Karpas-422 (cell line): Measurements from ENCODE around the gene NEK7. TPM values are rescaled to one million over a fixed set of nuclear protein-coding genes. Genes with fewer than 3 reads are reported as not detected.

Source experiments
- DNase-seq: peaks from one replicate; pipeline ENCODE4 v3.0.0-alpha.2; 2015
- H2AFZ ChIP-seq: fragments of 200-600 bp; sonication (generic); 2 replicates; pipeline ENCODE4 v1.6.1; 2014; ENCODE audit warnings: antibody characterized with exemption, low read length, mixed read lengths
- H3K27ac ChIP-seq: fragments of 200-600 bp; sonication (generic); 2 replicates; pipeline ENCODE4 v1.5.1; 2014; ENCODE audit warnings: mild to moderate bottlenecking, low read length, moderate library complexity
- H3K27me3 ChIP-seq: fragments of 200-600 bp; sonication (generic); 2 replicates; pipeline ENCODE4 v1.6.1; 2014; ENCODE audit warnings: low read length, mixed read lengths
- H3K36me3 ChIP-seq: fragments of 200-600 bp; sonication (generic); 2 replicates; pipeline ENCODE4 v1.6.1; 2014; ENCODE audit warnings: low read length, mixed read lengths; ENCODE audit not compliant: insufficient read depth
- H3K4me1 ChIP-seq: fragments of 200-600 bp; sonication (generic); 2 replicates; pipeline ENCODE4 v1.6.1; 2014; ENCODE audit warnings: mild to moderate bottlenecking, low read length, mixed read lengths
- H3K4me2 ChIP-seq: fragments of 200-600 bp; sonication (generic); 2 replicates; pipeline ENCODE4 v1.6.1; 2014; ENCODE audit warnings: low read length, low read depth, mild to moderate bottlenecking; ENCODE audit not compliant: poor library complexity, severe bottlenecking
- H3K4me3 ChIP-seq: fragments of 200-600 bp; sonication (generic); 2 replicates; pipeline ENCODE4 v1.5.1; 2014; ENCODE audit warnings: mild to moderate bottlenecking, antibody characterized with exemption, low read length, mixed read lengths
- H3K79me2 ChIP-seq: fragments of 200-600 bp; sonication (generic); 2 replicates; pipeline ENCODE4 v1.6.1; 2014; ENCODE audit warnings: mild to moderate bottlenecking, low read length, mixed read lengths
- H3K9ac ChIP-seq: fragments of 200-600 bp; sonication (generic); 2 replicates; pipeline ENCODE4 v1.6.0; 2014; ENCODE audit warnings: low read length
- H3K9me2 ChIP-seq: fragments of 200-600 bp; sonication (generic), shearing (Covaris generic); replicated peaks from 2 replicates; pipeline ENCODE4 v1.6.0; 2014; ENCODE audit warnings: mild to moderate bottlenecking, low read length, moderate library complexity; ENCODE audit not compliant: insufficient read depth
- H3K9me3 ChIP-seq: fragments of 300-700, 200-600 bp; sonication (generic); 2 replicates; pipeline ENCODE4 v1.6.1; 2014; ENCODE audit warnings: low read length, mixed read lengths
- H4K20me1 ChIP-seq: fragments of 200-600 bp; sonication (generic); 2 replicates; pipeline ENCODE4 v1.6.1; 2014; ENCODE audit warnings: mild to moderate bottlenecking, antibody characterized with exemption, low read length, low read depth; ENCODE audit not compliant: insufficient read depth
- total RNA-seq: library from RNA; depleted of rRNA; stranded (reverse); fragments of >200 nt; shearing (Covaris generic); gene quantifications from 2 replicates; pipeline ENCODE4 v1.2.3, GENCODE V29; 2014; ENCODE audit warnings: low replicate concordance

The NEK7 gene
- total RNA-seq, 1 experiment from 2014 or later = 133 TPM

GRCh38 chr1:198177546-198177945, 20.7 kb downstream of the NEK7 start:
- Histone ChIP-seq H3K27ac (no peak overlapping the region), H2AFZ (no peak overlapping the region), H3K9ac (no peak overlapping the region), H3K9me2 (no peaks in the 10 kb centered on the region), H3K4me3 (no peak overlapping the region), H3K27me3 (no peaks in the 10 kb centered on the region), H3K9me3 (no peaks in the 10 kb centered on the region), H3K79me2 (peaks cover 99% of the 10 kb centered on the region), H3K4me1 (peaks cover 57% of the 10 kb centered on the region), H3K4me2 (no peak overlapping the region), H4K20me1 (no peaks in the 10 kb centered on the region), H3K36me3 (no peaks in the 10 kb centered on the region)
- DNase-seq = no peak

GRCh38 chr1:198178615-198179014, 21.8 kb downstream of the NEK7 start:
- Histone ChIP-seq H3K9me2 (no peaks in the 10 kb centered on the region), H3K9me3 (no peaks in the 10 kb centered on the region), H3K27me3 (no peaks in the 10 kb centered on the region), H3K36me3 (no peaks in the 10 kb centered on the region), H4K20me1 (no peaks in the 10 kb centered on the region), H3K4me2 (peak overlapping the region; percentile 33), H3K27ac (no peak overlapping the region), H3K9ac (no peak overlapping the region), H2AFZ (no peak overlapping the region), H3K4me3 (no peak overlapping the region), H3K79me2 (peaks cover 99% of the 10 kb centered on the region), H3K4me1 (peaks cover 49% of the 10 kb centered on the region)
- no peak for DNase-seq

- H3K79me2 ChIP-seq = peaks cover 99% of the 10 kb centered on the region
- H3K9ac ChIP-seq = 0 out of 2 replicates have a peak overlapping the region, but pooled peaks have one; percentile 12
- DNase-seq = peak; percentile 56
- H3K4me3 ChIP-seq = no peak overlapping the region
- no peaks in the 10 kb centered on the region for H3K9me3 ChIP-seq
- H3K9me2 ChIP-seq = no peaks in the 10 kb centered on the region
- peak overlapping the region; percentile 33 for H3K4me2 ChIP-seq
- H3K27ac ChIP-seq = no peak overlapping the region
- H4K20me1 ChIP-seq = no peaks in the 10 kb centered on the region
- H3K27me3 ChIP-seq = no peaks in the 10 kb centered on the region
- H2AFZ ChIP-seq = no peak overlapping the region
- peaks cover 40% of the 10 kb centered on the region for H3K4me1 ChIP-seq
- H3K36me3 ChIP-seq = no peaks in the 10 kb centered on the region
These were observed 22.8 kb downstream of the NEK7 start for GRCh38 chr1:198179556-198179981.

GRCh38 chr1:198183605-198184004, 26.8 kb downstream of the NEK7 start:
- H3K36me3 ChIP-seq = no peaks in the 10 kb centered on the region
- H3K27ac ChIP-seq = no peak overlapping the region
- no peaks in the 10 kb centered on the region for H4K20me1 ChIP-seq
- peaks cover 40% of the 10 kb centered on the region for H3K4me1 ChIP-seq
- no peaks in the 10 kb centered on the region for H3K27me3 ChIP-seq
- DNase-seq = no peak
- H3K9ac ChIP-seq = no peak overlapping the region
- no peaks in the 10 kb centered on the region for H3K9me3 ChIP-seq
- no peak overlapping the region for H3K4me3 ChIP-seq
- peaks cover 99% of the 10 kb centered on the region for H3K79me2 ChIP-seq
- H3K9me2 ChIP-seq = no peaks in the 10 kb centered on the region
- no peak overlapping the region for H2AFZ ChIP-seq
- no peak overlapping the region for H3K4me2 ChIP-seq

GRCh38 chr1:198184516-198184915, 27.7 kb downstream of the NEK7 start:
- peaks cover 31% of the 10 kb centered on the region for H3K4me1 ChIP-seq
- H3K27me3 ChIP-seq = no peaks in the 10 kb centered on the region
- H3K4me2 ChIP-seq = no peak overlapping the region
- peaks cover 99% of the 10 kb centered on the region for H3K79me2 ChIP-seq
- H3K27ac ChIP-seq = no peak overlapping the region
- DNase-seq = no peak
- H3K4me3 ChIP-seq = no peak overlapping the region
- H2AFZ ChIP-seq = no peak overlapping the region
- H3K36me3 ChIP-seq = no peaks in the 10 kb centered on the region
- no peaks in the 10 kb centered on the region for H3K9me3 ChIP-seq
- no peaks in the 10 kb centered on the region for H3K9me2 ChIP-seq
- no peak overlapping the region for H3K9ac ChIP-seq
- H4K20me1 ChIP-seq = no peaks in the 10 kb centered on the region

- Histone ChIP-seq H3K36me3 (no peaks in the 10 kb centered on the region), H3K27me3 (no peaks in the 10 kb centered on the region), H2AFZ (no peak overlapping the region), H3K4me3 (no peak overlapping the region), H3K4me2 (peak overlapping the region; percentile 10), H3K9me2 (no peaks in the 10 kb centered on the region), H3K4me1 (peaks cover 27% of the 10 kb centered on the region), H3K9ac (no peak overlapping the region), H3K27ac (no peak overlapping the region), H4K20me1 (no peaks in the 10 kb centered on the region), H3K79me2 (peaks cover 99% of the 10 kb centered on the region), H3K9me3 (no peaks in the 10 kb centered on the region)
- no peak for DNase-seq
These were observed 28.3 kb downstream of the NEK7 start for GRCh38 chr1:198185146-198185545.

GRCh38 chr1:198185759-198186158, 29.0 kb downstream of the NEK7 start:
- H3K79me2 ChIP-seq = peaks cover 99% of the 10 kb centered on the region
- no peaks in the 10 kb centered on the region for H3K9me3 ChIP-seq
- no peaks in the 10 kb centered on the region for H3K36me3 ChIP-seq
- no peaks in the 10 kb centered on the region for H3K27me3 ChIP-seq
- no peak overlapping the region for H3K4me3 ChIP-seq
- H3K9ac ChIP-seq = no peak overlapping the region
- H3K9me2 ChIP-seq = no peaks in the 10 kb centered on the region
- peaks cover 32% of the 10 kb centered on the region for H3K4me1 ChIP-seq
- peak overlapping the region; percentile 10 for H3K4me2 ChIP-seq
- no peak overlapping the region for H3K27ac ChIP-seq
- no peaks in the 10 kb centered on the region for H4K20me1 ChIP-seq
- DNase-seq = no peak
- no peak overlapping the region for H2AFZ ChIP-seq

- no peaks in the 10 kb centered on the region for H4K20me1 ChIP-seq
- H3K79me2 ChIP-seq = peaks cover 100% of the 10 kb centered on the region
- H3K27me3 ChIP-seq = no peaks in the 10 kb centered on the region
- no peaks in the 10 kb centered on the region for H3K9me3 ChIP-seq
- no peaks in the 10 kb centered on the region for H3K9me2 ChIP-seq
- H2AFZ ChIP-seq = no peak overlapping the region
- DNase-seq = no peak
- H3K9ac ChIP-seq = no peak overlapping the region
- H3K4me2 ChIP-seq = no peak overlapping the region
- 0 out of 2 replicates have a peak overlapping the region, but pooled peaks have one; percentile 8 for H3K27ac ChIP-seq
- H3K4me1 ChIP-seq = peaks cover 42% of the 10 kb centered on the region
- no peaks in the 10 kb centered on the region for H3K36me3 ChIP-seq
- H3K4me3 ChIP-seq = no peak overlapping the region
These were observed 30.2 kb downstream of the NEK7 start for GRCh38 chr1:198186916-198187580.
